Measurements from ENCODE around the gene AFF3.

AFF3 gene

DNA sequence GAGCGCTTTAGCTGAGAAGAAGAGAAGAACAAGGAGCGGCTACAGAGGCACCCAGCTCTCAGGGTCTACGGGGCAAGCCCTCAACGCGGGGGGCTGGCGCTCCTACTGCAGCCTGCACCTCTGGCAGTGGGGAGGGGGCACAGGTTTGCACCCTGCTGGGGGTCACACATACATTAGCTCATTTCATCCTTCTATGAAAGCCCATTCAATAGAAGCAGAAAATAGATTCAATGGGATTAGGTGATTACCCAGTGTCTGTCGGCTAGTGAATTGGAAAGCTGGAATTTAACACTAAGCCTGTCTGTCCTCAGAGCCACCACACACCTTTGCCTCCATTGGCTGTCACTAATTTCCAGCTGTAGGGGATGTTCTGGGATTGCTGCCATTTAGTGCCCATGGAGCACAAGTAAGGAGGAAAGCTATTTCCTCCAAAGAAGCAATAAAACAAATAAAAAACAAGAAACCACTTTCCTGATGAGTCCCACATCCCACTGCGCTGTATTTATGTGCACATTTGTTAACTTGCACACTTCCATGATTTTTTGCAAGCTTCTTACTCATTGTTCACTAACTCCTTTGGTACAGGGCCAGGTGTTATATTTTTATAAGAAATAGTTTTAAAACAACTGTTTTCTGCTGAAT lies 333.0 kb downstream of the AFF3 start:
- DNase-seq, result no peak

DNA sequence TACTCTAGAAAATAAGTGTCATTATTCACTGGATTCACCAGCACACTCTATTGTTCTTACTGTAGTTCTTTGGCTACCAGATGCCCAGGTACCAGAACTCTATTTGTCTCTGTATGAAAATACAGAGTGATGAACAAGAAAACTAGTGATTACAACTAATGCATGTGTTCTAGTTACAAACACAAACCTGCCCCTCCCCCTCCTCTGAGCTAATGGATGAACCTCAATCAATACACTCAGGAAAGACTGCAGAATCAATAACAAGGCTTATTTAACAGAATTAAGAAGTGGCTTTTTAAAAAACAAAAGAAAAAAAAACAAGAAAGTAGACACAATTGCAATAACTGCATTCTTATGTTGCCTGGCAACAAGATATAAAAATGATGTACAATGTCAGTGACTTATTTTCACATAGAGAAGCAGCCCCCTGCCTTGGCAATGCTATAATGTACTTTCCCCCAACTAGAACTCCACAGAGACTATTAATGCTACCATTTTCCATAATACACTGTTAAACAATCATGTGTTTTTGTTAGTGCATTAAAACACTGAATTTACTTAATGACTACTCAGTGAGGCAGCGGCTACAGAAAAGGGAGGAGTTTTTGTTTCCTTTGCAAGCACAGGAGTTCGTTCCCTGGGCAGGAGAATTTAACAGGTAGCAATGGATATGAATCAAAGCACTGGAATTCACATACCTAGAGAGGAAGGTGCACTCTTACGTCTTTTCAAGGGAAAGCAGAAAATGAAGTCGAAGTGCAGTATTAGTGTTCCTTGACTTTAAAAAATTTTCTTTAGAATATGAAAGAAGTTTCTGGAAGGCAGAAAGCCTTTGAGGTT lies 333.8 kb downstream of the AFF3 start:
- DNase-seq, result no peak

DNA sequence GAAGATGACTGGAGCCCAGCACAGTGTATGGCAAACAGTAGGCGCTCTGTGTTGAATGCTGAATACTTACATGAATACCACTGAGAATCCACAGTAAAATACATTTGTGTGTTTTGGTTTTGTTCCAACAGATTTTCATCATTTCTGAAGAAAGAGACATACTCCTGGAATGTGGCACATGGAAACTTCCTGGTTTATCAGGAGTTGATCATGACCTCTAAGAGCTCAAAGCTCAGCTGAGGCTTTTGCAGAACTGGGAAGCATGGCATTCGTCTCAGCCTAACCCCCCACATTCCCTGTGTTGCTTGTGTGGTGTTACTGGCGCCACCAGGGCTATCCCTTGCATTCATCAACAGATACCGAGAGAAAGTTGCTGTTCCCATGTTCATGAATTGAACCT lies 335.6 kb downstream of the AFF3 start:
- no peak for DNase-seq

DNA sequence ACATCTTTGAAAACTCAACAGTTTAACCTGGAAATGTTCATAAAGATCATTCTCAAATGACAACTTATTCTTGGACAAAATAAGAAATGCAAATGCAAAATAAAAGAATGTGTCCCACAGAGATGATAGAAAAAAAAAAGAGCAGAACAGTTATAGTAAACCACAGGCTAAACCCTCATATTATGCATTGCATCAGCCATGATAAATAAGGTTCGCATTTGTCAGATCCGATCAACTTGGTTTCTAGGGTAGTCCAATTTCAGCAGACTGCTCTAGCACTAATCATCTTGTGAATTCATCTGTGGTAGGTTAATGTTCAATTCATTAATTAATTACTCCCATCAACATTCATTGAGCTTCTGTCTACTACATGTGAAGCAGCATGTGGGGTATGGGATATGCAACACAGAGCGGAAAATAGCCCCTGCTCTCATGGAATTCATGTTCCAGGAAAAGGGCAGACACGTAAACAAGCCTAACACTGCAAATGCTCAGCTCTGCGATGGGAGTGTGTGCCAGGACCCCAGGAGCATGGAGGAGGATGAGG lies 336.4 kb downstream of the AFF3 start:
- DNase-seq, result no peak

DNA sequence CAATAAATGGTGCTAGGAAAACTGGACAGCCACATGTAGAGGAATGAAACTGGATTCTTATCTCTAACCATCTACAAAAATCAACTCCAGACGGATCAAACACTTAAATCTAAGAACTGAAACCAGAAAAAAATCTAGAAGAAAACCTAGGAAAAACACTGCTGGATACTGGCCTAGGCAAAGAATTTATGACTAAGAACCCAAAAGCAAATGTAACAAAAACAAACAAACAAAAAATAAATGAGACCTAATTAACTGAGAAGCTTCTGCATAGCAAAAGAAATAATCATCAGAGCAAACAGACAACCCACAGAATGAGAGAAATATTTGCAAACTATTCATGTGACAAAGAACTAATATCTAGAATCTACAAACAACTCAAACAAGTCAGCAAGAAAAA lies 338.5 kb downstream of the AFF3 start:
- DNase-seq, result no peak

DNA sequence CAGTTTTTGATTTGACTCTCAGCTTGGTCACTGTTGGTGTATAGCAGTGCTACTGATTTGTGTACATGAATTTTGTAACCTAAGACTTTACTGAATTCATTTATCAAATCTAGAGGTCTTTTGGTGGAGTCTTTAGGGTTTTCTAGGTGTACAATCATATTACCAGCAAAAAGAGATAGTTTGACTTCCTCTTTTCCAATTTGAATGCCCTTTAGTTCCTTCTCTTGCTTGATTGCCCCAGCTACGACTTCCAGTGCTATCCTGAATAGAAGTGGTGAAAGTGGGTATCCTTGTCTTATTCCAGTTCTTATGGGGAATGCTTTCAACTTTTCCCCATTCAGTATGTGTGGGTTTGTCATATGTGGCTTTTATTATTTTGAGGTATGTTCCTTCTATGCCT lies 339.7 kb downstream of the AFF3 start:
- no peak for DNase-seq

DNA sequence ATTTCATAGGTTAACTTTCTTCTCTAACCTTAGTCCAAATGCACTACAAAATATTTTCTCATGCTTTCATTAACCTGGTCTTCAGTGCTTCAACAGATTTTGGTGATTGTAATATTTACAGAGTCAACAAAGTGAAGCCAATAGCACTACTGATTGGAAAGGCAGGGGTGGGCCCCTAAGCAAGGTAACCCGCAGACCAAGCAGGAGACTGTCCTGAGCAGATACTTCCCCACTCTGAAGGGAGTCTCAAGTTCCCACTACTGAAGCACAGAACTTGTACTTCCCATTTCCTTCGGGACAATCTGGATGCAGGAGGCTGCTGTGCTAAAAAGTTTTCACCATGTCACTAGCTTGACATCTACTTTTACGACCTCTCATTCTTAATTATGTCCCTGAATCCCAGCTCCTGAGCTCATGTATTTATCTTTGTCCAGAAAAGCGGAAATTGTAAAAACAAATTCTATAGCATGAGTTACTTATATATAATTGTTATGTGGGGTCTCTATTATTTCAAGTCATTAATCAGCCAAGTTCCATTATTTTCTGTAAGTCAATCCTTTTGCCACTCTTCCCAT lies 341.0 kb downstream of the AFF3 start:
- DNase-seq, result no peak

DNA sequence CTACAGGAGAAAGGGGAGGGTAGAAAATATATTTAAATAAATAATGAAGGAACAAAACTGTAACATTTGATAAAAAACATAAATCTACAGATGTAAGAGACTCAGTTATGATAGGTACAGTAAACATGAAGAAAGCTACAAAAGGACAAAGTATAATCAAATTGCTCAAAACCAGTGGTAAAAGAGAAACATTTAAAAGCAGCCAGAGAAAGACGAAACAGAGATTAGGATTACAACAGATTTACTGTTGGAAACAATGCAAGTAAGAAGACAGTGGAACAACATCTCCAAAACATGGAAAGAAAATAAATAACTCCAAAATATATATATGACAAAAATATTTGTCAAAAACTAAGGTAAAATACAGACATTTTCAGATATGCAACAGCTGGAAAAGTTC lies 344.9 kb downstream of the AFF3 start:
- DNase-seq, result no peak

DNA sequence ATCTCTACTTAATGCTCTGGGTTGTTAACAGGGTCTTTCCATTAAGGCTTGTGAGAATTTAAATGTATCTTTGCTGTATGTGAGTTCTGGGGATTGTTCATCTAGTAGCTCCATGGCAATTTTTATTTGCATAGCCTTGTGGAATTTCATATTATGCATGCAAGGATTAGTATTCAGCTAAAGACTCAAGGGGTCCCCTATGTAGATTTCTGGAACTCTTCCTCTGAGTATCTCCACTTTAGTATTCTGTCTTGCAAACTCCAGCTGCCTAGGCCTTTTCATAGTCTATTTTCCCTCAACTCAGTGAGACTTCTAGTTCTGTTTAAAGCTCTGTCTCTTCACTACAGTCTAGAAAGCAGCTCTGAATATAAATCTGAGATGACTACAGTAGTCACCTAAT lies 348.0 kb downstream of the AFF3 start:
- DNase-seq, result no peak

DNA sequence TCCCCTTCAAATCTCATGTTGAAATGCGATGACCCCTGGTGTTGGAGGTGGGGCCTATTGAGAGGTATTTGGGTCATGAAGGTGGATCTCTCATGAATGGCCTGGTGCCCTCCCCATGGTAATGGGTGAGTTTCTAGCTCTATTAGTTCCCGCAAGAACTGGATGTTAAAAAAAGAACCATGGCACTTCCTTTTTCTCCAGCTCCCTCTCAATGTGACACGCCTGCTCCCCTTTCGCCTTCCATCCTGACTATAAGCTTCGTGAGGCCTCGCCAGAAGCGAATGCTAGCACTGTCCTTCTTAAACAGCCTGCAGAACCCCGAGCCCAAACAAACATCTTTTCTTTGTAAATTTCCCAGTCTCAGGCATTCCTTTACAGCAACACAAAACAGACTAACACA lies 349.4 kb downstream of the AFF3 start:
- DNase-seq, result no peak

DNA sequence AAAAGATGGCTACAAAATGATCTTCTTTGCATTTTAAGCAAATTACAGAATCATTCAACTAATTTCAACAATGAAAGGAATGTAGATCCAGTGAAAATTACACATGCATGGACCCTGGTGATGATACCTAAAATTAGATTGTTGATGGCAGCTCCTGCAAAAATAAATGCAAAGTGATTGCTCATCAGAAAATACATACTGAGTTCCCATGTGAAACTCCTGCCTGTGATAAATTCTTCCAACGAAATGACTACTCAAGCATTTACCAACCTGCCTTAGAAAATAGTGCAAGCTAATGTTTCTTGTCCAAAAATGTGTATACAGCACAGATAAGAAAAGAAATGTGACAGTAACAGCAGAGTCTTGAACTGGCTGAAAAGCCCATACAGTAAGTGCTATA lies 352.5 kb downstream of the AFF3 start:
- DNase-seq, result no peak

DNA sequence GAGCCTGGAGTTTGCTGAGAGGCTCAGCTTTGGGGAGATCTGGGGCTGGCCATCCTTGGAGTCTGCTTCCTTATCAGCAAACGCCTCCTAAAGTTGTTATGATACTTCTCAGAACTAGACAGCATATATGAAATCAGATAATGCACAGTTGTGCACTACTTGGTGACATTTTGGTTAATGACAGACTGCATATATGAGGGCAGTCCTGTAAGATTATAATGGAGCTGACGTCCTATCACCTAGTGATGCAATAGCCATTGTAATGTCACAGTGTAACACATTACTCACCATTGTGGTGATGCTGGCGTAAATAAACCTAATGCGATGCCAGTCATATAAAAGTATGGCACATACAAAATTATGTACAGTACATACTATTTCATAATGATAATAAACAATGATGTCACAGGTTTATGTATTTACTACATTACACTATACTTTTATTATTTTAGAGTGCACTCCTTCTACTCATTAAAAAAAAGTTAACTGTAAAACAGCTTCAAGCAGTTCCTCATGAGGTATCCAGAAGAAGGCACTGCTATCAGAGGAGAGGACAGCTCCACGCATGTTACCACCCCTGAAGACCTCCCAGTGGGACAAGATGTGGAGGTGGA lies 354.5 kb downstream of the AFF3 start:
- no peak for DNase-seq

DNA sequence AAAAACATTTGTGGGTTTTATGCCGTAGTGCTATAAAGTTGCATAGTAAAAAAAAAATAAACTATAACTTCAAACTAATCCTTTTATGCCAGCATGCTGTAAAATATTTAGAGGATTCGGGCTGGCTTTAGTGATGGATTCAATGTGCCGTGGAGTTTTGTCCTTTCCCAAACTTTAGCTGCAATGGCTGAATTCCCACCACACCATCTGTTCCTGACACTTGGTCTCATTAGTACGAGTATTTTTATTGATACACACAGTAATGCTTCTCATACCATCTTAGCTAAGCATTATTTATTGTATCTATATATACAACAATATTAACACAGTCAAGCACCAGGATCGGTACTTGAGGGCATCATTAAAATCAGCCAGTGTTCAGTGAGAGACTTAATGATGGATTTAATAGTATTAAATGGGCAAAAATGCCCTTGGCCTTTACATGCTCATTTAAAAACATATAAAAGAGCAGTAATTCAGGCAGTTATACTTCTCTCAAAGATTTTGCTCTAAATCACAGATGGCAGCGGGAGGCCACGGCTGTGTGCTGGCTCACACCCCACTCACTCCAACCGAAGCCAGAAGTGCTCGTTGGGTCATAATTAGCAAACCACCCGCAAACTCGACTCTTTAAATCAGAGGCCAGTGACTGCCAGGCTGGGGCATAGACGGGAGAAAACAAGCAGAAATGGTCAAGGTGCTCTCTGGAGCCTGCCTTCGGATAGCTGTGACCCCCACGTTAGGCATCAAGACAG lies 355.6 kb downstream of the AFF3 start:
- no peak for DNase-seq

DNA sequence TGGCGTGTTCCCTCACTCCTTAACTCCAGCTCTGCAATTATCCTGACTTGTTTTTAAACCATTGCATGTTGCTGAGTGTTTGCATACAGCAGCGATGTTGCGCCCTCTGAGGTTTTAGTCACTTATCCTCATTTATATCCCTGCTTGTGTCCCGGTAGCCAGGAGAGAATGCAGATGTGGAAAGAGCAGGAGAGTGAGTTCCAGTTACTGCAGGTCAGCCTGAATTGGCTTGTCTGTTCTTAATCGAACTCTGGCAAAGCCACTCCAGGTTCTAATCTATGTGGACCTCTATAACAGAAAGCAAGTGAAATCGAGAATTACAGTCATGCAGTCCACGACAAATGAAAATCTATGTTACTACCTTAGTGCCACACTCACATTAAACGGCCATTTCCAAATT lies 357.4 kb downstream of the AFF3 start:
- DNase-seq, result no peak

DNA sequence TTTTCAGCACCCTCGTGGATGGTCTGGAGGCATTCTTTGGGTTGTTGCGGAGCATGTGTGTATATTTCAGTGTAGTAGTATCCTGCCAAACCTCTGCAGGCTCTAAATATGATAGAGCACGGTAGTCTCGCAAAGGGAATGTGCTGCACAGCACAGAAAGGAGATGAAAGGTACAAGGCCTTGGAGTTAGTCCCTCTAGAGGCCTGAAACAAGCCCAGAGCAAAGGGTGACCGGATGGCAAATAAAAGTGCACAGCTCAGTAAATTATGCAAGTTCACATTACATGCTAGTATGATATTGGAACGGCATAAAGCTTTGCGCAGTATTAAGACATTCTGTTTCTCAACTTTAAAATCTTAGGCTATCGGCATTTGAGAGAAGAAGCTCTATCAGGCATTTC lies 358.1 kb downstream of the AFF3 start:
- no peak for DNase-seq

DNA sequence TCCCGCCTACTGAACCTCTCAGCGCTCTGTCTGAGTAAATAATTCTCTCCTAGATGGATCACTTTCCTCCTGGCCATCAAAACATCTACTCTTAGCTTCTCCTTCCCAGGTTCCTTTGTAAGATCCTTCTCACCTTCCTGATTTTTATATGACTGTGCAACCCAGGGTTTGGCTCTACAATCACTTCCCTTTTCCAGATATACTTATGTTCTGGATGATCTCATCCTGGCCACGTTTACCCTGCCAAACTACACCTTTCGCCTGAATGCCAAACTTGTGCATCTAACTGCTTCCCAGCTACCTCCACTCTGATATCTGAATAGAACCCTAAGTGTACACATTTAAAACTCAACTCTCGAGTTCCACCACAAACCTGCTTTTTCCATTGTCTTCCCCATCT lies 362.1 kb downstream of the AFF3 start:
- DNase-seq, result no peak

DNA sequence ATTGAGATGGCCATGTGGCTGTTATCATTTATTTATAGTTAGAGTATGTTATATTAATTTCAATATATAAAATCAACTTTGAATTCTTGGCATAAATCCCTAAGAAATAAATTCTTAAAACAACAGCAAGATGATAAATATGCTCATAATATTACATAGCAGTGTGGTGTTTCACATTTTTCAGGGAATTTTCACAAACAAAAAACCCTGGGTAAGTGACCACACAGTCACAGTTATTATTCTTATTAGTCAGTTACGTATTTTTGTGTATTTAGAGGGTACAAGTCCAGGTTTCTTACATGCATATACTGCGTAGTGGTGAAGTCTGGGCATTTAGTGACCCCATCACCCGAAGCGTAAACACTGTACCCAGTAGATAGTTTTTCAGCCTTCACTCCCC lies 363.1 kb downstream of the AFF3 start:
- DNase-seq, result no peak

DNA sequence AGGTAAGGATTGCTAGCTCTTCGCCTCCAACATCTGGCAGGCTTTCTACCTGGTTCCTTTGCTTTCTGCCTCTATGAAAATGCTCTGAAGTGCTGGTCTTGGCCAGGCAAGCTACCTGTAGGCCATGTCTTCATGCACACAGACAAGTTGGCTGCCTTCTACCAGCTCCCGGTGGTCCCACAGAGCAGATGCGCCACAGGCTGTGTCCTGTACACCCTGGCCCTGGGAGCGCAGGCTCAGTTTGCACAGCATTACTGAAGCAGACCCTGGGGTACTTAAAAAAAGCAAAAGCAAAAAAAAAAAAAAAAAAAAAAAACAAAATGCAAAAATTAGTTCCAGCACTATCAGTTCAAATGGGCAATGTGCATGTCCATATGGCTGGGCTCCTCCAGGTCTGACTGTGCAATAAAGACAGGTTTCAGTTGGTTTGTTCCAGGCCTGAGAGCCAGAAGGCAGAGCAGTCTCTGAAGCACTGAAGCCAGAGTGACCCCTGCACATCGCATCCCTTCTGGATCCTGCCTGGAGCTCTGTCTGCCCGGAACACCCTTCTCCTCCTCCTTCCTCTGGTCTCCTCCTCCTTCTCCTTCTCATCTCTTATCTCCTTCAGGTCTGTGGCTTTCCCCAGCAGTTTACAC lies 364.6 kb downstream of the AFF3 start:
- DNase-seq, result no peak

DNA sequence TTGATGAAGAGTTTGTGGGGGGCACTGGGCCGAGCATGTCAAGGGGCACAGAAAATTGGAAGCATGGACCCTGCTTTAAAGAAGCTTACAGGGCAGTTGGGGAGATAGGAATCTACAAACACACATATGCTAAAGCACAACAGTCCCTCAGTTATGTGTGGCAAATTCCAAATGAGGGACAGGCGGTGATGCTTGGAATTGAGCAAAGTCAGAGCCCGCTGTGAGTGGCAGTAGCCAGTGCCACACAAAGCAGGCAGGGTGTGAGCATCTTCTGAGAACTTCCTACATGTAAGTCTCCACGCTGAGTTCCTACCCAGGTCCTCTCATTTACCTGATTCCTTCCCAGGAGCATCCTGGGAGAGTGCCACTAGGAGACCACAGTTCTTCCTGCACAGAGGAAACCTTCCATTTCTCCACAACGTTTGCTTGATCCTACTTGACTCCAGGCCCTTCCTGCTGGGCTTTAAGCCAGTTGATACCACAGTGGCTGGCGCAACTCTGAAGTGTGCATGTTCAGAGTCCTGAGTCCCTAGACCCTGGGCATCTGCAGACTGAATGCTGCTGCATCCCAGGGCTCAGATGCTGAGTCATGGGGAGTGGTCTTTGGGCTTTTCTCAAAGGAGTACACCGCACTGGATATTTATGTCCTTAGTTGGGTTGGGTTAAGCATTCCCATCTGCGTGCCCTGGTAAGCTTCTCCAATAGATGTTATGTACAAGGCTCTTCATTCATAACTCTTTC lies 365.3 kb downstream of the AFF3 start:
- DNase-seq, result no peak

DNA sequence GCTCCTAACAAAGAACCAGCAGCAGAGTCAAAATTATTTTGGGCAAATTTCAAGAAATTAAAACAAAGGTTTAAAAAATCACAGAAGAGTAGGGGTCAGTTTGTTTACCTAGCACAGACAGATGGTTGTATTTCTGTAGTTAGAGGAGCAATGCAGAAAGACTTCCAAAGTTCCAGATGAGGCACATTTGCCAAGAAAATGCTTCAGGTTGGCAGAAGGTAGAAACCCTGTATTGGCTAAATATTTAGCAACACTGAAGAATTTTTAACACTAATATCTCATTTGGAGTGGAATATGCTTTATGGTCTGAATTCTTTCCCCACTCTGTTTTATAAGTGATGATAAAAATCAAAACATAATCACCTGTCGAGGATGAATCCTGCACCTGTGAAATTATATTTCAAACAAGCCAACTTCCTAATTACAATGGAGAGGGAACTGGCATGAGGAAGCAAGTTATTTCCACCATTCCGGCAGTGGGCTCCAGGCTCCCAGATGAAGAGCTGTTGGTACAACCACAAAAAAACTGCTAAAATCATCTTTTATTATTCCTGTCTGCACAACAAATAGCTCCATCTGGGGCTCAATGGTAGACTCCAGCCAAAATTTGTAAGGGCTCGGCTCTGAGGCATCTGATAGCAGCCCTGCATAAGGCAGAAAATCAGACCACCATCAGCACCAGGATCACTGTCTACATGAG lies 366.0 kb downstream of the AFF3 start:
- no peak for DNase-seq

DNA sequence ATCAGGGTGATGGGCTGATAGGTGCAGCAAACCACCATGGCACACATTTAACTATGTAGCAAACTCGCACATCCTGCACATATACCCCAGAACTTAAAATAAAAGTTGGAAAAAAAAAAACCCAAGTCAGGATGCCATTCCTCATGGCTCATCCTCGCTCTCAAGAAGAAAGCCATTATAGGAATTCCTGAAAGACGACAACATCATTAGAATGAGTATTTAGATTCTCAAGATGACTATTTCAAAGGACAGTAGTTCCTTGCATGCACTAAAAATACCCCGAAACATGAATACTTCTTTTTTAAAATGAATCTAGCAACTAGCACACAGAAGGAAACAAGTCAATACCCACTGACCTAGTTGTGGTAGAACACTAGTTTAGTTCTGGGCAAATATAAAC lies 366.8 kb downstream of the AFF3 start:
- DNase-seq, result no peak

All from stimulated activated naive CD4-positive, alpha-beta T cell treated with Interleukin-2 at 50 U/mL for 16 hours (primary cell).